COLO829 (cell line): ENCODE results near the gene SRPK3.

Source experiments
- DNase-seq: peaks from one replicate; pipeline ENCODE4 v3.0.0; 2012; ENCODE audit warnings: low spot score

The SRPK3 gene

GRCh38 chrX:153784325-153784967 is 3.6 kb downstream of the SRPK3 start:
- DNase-seq, result no peak

- DNase-seq, result no peak
Measured at GRCh38 chrX:153786669-153787068, 5.8 kb downstream of the SRPK3 start.

GRCh38 chrX:153789654-153790053 is 8.8 kb downstream of the SRPK3 start:
- DNase-seq, result no peak

- no peak for DNase-seq
Measured at GRCh38 chrX:153791104-153791852, 10.4 kb downstream of the SRPK3 start.

- DNase-seq, result no peak
Measured at GRCh38 chrX:153792368-153792767, 11.5 kb downstream of the SRPK3 start.

- DNase-seq, result no peak
Measured at GRCh38 chrX:153793291-153793690, 12.4 kb downstream of the SRPK3 start.

GRCh38 chrX:153794018-153794896 is 13.4 kb downstream of the SRPK3 start, which contains the start of the genes IDH3G and SSR4:
Gene IDH3G (minus strand): TSS chrX:153794375. CDS start chrX:153794326, 49 bp downstream.
Gene SSR4 (plus strand): TSS chrX:153794668. CDS start chrX:153794688, 20 bp downstream.
- peak; percentile 95 for DNase-seq

- no peak for DNase-seq
Measured at GRCh38 chrX:153794897-153795816, 14.3 kb downstream of the SRPK3 start.

GRCh38 chrX:153797415-153798015 is 16.7 kb downstream of the SRPK3 start:
- no peak for DNase-seq

- DNase-seq, result no peak
Measured at GRCh38 chrX:153799326-153799725, 18.5 kb downstream of the SRPK3 start.

- no peak for DNase-seq
Measured at GRCh38 chrX:153800177-153800722, 19.4 kb downstream of the SRPK3 start.

GRCh38 chrX:153800746-153801145 is 19.9 kb downstream of the SRPK3 start:
- no peak for DNase-seq

GRCh38 chrX:153801669-153802068 is 20.8 kb downstream of the SRPK3 start:
- DNase-seq, result no peak

- no peak for DNase-seq
Measured at GRCh38 chrX:153802513-153803045, 21.7 kb downstream of the SRPK3 start.

GRCh38 chrX:153803211-153804099 is 22.6 kb downstream of the SRPK3 start:
- DNase-seq, result no peak

GRCh38 chrX:153804100-153804595 is 23.3 kb downstream of the SRPK3 start:
- DNase-seq, result no peak

- DNase-seq, result no peak
Measured at GRCh38 chrX:153804621-153805020, 23.8 kb downstream of the SRPK3 start.

- no peak for DNase-seq
Measured at GRCh38 chrX:153805436-153805835, 24.6 kb downstream of the SRPK3 start.

GRCh38 chrX:153806999-153807575 is 26.2 kb downstream of the SRPK3 start:
- DNase-seq, result no peak
